NCI-H748 (cell line): ENCODE measurements around the gene NUPR1.
"Not testable (repeated sequence)": the region's sequence is repeated elsewhere in the genome, so short reads cannot be mapped to it uniquely, and the experiment has no call there.

Experiments
- DNase-seq: peaks from one replicate; lab custom pipeline; 2025; ENCODE audit not compliant: unreplicated experiment; lab: John Stamatoyannopoulos, UW

NUPR1 gene

DNA sequence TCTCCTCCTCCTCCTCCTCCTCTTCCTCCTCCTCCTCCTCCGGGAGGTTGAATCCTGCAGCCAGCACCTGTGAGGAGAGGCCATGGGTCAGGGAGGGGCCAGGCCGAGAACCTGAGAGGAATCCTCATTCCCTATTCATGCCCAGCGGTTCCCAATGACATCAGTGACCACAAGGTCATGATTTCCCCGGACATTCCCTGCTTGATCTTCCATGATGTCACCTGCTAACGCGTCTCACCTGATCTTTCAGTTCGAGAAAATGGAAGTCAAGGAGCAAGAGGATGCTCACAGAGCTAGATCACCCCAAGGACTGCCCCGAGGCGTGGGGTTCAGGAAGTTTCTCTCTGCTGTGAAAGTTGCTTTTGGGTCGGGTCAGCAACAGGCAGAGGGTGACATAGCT is 38.9 kb downstream of the NUPR1 start:
- no peak for DNase-seq

DNA sequence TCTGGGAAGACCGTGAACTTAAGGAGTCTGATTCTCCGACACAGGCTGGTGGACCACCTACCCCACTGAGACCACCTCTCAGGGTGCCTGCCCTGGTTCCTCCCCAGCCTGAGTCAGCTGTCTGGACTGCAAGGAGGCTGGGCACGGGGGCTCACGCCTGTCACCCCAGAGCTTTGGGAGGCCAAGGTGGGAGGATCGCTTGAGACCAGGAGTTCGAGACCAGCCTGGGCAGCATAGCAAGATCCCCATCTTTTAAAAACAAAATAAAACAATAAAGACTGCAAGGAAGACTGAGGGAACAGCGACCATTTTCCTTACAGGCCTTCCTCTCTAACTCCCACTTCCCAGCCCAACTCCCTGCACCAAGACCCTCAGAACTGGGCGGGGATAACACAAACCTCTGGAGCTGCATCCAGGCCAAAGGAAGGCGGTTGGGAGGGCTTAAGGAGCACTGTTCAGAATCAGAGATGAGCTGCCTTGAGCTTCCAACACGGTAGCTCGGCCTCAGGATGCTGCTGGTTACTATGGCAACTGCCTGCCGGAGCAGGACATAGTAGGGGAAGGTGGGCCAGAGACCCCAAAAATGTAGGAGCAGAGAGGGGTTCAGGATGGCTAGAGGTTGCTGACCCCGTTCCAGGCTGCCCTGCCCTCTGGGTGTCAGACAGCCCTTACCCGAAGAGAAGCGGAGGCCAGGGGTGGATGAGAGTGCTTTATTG is 40.0 kb downstream of the NUPR1 start:
- no peak for DNase-seq

DNA sequence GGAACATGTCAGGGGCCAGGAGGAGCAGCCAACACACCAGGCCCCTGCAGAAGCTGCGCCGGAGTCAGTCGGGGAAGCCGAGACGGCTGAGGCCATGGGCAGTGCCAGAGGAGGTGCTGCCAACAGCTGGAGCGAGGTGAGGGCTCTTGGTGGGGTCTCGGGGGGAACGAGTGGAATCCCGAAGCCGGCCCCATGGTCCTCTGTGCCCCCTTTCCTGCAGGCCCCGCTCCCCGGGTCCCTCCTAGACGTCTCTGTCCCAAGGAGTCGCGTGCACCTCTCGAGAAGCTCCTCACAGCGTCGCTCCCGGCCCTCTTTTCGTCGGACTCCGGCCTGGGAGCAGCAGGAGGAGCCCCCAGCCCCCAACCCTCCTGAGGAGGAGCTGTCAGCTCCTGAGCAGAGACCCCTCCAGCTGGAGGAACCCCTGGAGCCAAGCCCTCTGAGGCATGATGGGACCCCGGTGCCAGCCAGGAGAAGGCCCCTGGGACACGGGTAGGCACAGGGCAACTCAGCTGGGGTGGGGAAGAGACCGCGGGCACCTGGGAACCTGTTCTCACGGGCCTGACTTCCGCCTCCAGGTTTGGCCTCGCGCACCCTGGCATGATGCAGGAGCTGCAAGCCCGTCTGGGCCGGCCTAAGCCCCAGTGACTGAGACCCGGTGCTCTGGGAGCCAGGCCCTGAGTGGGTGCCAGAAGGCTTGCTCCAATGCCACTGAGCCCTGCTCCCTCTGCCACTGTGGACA is 40.7 kb downstream of the NUPR1 start:
- no peak for DNase-seq

DNA sequence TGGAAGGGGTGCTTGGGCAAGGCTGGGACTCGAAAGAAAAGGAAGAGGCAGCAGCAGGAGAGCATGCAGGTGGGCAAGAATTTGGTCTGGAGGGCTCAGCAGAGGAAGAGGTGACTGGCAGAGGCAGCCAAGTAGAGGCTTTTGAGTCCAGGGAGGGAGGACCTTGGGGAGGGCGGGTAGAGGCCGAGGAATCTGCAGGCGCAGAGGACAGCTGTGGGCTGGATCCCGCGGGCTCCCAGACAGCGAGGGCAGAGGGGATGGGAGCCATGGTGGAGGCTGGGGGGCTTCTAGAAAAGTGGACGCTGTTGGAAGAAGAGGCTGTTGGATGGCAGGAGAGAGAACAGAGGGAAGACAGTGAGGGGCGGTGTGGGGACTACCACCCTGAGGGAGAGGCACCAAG is 41.4 kb downstream of the NUPR1 start:
- DNase-seq: no peak

DNA sequence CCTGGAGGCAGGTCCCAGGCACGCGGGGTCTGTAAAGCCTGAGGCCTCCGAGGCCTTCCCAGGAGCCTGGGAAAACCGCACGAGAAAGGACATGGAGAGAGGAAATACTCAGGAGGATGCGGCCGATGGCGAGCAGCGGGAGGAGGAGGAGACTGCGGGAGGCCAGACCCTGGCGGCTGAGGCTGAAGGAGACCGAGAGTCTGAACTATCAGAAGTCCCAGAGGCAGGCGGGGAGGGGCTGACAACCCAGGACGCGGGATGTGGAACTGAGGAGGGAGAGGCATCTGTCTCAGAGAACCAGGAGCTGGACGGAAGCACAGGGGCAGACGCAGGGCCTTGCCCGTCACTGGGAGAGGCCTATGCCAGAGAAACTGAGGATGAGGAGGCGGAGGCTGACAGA is 41.9 kb downstream of the NUPR1 start:
- no peak for DNase-seq

DNA sequence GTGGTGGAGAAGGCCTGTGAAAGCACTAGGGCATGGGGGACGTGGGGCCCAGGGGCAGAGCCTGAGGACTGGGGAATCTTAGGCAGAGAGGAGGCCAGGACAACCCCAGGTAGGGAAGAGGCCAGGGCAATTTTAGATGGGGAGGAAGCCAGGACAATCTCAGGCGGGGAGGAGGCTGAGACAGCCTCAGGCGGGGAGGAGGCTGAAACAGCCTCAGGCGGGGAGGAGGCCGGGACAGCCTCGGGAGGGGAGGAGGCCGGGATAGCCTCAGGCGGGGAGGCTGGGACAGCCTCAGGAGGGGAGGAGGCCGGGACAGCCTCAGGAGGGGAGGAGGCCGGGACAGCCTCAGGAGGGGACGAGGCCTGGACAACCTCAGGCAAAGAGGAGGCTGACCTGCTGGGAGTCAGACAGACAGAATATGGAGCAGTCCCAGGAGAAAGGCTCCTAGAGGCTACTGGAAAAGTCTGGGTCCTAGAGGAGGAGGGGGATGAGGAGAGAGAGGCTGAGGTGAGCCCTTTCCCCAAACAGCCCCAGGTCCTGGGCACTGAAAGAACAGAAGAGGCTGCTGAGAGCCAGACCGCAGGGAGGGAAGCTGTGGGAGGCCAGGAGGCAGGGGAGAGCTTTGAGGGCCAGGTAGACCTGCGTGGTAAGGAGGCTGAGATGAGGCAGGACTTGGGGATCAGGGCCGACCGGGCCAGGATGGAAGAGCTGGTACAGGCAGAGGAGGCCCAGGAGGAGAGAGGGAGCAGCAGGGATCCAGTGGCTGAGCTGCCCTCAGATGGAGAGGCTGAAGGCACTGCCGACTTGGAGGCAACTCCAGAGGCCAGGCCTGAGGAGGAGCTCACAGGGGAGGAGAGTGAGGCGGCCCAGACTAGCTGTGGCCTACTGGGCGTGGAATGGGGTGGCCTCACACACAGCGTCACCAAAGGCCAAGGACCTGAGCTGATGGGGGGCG is 42.7 kb downstream of the NUPR1 start:
- DNase-seq: no peak

DNA sequence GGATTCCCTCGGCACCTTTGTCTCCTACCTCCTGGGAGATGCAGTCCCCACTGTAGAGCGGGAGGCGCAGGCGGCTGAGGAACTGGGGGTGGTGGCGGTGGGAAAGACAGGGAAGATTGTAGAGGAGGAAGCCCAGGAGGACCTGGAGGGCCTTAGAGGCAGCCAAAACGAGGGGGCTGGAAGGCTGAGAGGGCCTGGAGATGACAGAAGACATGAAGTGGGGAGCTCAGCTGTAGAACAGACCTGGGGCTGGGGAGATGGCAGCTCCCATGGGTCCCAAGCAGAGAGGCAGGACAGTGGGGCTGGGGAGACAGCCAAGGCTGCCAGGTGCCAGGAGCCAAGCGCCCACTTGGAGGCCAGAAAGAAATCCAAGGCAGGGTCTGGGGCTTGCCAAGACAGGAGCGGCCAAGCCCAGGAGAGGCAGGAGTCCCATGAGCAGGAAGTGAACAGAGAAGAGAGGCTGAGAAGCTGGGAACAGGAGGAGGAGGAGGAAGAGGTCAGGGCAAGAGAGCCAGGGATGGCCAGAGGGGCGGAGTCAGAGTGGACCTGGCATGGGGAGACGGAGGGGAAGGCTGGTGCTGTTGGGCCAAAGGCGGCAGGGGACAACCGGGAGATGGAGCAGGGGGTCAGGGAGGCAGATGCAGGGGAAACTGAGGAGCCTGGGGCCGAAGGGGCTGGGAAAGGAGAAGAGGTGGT is 43.5 kb downstream of the NUPR1 start:
- no peak for DNase-seq

DNA sequence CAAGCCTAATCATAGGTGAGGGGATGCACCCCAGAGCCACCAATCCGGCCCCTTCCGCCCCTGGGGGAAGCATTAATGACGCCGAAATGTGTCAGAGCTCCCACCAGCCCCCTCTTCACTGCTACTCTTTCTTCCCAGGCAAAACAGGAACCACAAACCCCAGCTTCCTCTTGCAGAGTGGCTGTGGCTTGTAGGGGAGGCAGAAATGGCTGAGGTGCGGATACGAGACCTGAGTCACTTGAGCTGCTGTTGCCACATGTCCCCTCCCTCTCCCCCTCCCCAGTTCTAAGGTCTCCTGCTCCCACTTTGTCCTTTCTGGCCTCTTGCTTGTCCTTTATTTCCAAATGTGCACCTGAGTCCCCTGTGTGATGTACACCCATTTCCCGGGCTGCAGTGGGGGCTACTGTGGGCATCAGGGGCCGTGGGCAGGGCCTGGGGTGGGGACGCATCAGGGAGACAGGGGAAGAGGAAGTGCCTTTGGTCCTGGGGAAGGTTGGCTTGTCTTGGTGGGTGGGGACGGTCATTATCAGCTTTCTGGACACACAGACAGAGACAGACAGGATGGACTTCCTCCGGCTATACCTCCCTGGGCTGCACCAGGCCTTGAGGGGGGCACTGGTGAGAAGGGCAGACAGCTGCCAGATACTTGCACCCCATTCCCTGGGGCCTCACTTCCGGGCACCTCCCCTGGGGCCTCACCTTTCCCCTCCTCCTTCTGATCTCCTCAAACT is 44.5 kb downstream of the NUPR1 start, which contains the start of gene APOBR:
Gene APOBR (plus strand): TSS at position 523 of the 731 bp plus-strand sequence. CDS start 39 bp downstream, at position 562.
- DNase-seq: no peak

DNA sequence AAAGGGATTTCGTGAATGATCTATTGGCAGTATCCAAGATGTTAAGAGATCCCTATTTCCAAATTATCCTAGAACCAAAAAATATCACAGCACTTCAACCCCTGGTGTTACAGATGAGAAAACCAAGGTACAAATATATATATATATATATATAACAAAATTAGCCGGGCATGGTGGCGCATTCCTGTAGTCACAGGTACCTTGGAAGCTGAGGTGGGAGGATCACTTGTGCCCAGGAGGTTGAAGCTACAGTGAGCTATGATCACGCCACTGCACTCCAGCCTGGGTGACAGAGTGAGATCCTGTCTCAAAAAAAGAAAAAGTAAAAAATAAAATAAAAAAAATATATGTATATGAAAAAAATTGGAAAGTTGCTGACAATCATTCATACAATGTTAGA is 46.3 kb downstream of the NUPR1 start:
- no peak for DNase-seq

DNA sequence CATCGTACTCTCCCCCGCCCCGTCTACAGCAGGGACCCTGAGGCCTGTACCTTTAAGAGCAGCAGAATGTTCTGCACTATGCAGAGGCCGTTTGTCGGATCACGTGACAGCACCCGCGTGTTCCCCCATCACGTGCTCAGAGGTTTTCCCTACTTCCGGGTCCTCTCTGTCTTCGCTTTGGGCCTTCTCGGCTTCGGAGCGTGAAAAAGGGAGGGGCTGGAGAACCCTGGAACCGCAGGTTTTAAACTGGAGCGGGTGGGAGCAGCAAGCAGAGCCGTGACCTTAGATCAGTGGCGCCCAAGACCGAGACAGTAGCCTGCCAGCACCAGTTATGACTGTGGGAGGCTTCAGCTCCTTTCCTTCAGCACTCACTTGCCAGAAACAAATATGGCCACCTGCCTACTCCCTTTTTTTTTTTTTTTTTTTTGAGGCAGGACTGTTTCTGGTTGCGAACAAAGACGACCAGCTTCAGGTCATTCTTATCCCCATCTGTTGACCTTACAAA is 46.8 kb downstream of the NUPR1 start, which contains the start of gene CLN3:
Gene CLN3 (minus strand): TSS at position 105 of the 505 bp plus-strand sequence. CDS start 315 bp downstream, outside the sequence.
- DNase-seq: peak; percentile 91

DNA sequence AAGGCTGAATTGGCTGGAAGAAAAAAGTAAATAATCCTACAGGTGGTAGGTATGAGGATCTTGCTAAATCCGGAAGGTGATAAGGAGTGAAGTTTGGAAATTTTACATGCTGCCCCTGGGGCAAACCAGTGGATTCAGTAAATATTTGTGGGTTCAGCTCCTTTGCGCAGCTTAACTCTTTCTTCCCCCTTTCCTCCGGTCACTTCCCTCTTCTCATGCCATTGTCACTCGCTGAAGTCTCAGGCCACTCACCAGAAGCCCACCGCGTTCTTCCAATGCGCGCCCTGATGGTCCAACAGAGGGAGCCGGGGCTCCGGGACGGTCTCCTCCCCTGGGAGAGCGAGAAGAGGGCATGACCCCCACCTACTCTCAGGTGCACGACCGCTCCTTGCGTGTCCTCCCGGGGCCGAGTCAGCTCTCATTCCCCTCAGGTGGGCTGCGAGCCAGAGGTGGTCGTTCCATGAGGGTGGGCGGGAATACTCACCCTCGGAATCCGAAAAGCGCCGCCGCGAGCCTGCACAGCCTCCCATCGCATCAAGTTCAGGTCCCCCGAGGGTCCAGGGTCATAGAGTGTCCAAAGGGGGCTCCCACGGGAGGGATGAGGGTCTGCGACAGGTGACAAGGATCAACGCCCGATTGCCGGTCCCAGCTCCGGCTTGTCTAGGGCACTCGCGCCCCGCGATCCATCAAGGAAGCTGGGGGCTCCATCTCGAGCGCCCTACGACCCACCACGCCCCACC is 47.4 kb downstream of the NUPR1 start:
- DNase-seq: peak; percentile 29

DNA sequence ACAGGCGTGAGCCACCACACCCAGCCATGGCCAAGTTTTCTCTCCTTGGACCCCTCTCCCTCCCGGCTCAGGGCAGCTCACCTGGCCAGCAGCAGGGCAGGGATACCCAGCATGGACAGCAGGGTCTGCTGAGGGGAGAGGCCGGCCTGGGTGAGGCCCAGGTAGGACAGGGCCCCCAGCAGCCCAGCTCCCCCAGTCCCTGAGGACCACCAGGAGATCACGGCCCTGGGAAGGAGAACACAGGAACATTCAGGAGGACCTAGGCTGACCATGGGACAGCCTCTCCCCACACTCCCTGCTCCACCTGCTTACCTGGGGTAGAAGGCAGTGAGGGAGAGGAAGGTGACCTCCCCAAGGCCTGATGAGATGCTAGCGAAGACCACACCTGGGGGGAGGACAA is 52.5 kb downstream of the NUPR1 start:
- no peak for DNase-seq

DNA sequence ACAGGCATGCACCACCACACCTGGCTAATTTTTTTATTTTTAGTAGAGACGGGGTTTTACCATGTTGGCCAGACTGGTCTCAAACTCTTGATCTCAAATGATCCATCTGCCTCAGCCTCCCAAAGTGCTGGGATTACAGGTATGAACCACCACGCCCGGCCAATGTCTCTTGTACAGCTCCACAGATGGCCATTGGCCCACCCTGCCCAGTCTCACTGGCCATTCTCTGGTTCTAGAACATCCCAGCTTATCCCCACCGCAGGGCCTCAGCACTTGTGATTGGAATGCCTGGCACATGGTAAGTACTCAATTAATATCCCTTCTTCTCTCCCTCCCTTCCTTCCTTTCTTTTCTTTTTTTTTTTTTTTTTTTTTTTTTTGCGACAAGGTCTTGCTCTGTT is 55.4 kb downstream of the NUPR1 start:
- not testable (repeated sequence) for DNase-seq
